Peyer's patch (tissue), 4 donors: ENCODE data around the gene ASB2.

Experiments used
- POLR2A ChIP-seq, 2 donors: fragments of 450-650 bp; IDR thresholded peaks; one replicate each; pipeline ENCODE4 v1.5.1; 2017; ENCODE audit warnings: antibody characterized with exemption in 2 of 2, mild to moderate bottlenecking in 2 of 2, moderate library complexity in 2 of 2
- TF ChIP-seq, protein P1 (sequence below), 6 experiments: fragments of 450-650 bp in 4 of 6; fragments of 200-600 bp in 2 of 6; sonication (generic) in 1 of 6; IDR thresholded peaks; one replicate each; pipeline ENCODE4 v1.5.1; 2017 to 2019; ENCODE audit warnings: antibody characterized with exemption in 6 of 6, mild to moderate bottlenecking in 3 of 6, moderate library complexity in 1 of 6

DNA sequence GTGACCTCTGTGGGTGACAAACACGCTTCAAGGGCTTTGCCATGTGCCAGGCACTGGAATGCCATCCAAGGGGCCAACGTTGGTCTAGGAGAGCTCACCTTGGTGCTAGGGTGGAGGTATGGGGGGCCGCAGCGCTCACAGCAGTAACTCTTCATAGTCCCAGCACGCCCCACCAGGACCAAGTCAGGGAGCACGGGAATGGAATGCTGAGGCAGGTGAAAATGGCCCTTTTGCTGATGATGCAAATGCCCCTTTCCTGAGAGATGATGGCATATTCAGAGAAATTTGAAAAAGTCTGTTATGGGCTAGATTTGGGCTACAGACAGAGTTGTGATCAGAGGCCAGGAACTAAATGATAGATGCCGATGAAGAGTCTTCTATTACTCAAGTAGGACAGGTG lies 59.2 kb downstream of the ASB2 start:
- no peak for TF ChIP-seq POLR2A (IDR thresholded peaks at IDR 0.05)
- TF ChIP-seq, protein P1, sequence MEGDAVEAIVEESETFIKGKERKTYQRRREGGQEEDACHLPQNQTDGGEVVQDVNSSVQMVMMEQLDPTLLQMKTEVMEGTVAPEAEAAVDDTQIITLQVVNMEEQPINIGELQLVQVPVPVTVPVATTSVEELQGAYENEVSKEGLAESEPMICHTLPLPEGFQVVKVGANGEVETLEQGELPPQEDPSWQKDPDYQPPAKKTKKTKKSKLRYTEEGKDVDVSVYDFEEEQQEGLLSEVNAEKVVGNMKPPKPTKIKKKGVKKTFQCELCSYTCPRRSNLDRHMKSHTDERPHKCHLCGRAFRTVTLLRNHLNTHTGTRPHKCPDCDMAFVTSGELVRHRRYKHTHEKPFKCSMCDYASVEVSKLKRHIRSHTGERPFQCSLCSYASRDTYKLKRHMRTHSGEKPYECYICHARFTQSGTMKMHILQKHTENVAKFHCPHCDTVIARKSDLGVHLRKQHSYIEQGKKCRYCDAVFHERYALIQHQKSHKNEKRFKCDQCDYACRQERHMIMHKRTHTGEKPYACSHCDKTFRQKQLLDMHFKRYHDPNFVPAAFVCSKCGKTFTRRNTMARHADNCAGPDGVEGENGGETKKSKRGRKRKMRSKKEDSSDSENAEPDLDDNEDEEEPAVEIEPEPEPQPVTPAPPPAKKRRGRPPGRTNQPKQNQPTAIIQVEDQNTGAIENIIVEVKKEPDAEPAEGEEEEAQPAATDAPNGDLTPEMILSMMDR (IDR thresholded peaks at IDR 0.05) = no peak
